Measurements from ENCODE around the gene UBE2D2. TPM values are rescaled to one million over a fixed set of nuclear protein-coding genes. Genes with fewer than 3 reads are reported as not detected.

Gene UBE2D2
- total and polyA plus RNA-seq, 2 of the 13 experiments (the other 11 are each of a cell fraction or from before 2014, with no cell fraction given), result 79.1 to 109 TPM

GRCh38 chr5:139560752-139561654, at the start of gene UBE2D2 (continued):
- TF ChIP-seq ZNF326 (CRISPR knock-in tag; IDR thresholded peaks at IDR 0.05; ENCODE audit: borderline replicate concordance) (no peak), FIP1L1 (IDR thresholded peaks at IDR 0.05; ENCODE audit: borderline replicate concordance, insufficient read depth, low read depth, low read length) (0 out of 2 replicates have a peak, but pooled peaks have one; percentile 48), SIN3A (IDR thresholded peaks at IDR 0.05; ENCODE audit: borderline replicate concordance, low read depth, low read length) (no peak; the same call in 1 of the 2 replicates), ZNF772 (CRISPR knock-in tag; IDR thresholded peaks at IDR 0.05) (peak; percentile 78), ATF1 (CRISPR knock-in tag; IDR thresholded peaks at IDR 0.05) (no peak), ZHX2 (IDR thresholded peaks at IDR 0.05; ENCODE audit: low read depth) (peak; percentile 44; the same call in 1 of the 2 replicates), ZHX2 (CRISPR knock-in tag; IDR thresholded peaks at IDR 0.05; ENCODE audit: borderline replicate concordance) (no peak), ZNF224 (CRISPR knock-in tag; IDR thresholded peaks at IDR 0.05) (no peak), ZNF496 (CRISPR knock-in tag; IDR thresholded peaks at IDR 0.05; ENCODE audit: insufficient replicate concordance) (no peak), ZNF644 (CRISPR knock-in tag; IDR thresholded peaks at IDR 0.05; ENCODE audit: low read depth) (no peak), DNMT3B (CRISPR knock-in tag; conservative IDR thresholded peaks at IDR 0.05) (no peak; the same call in 1 of the 2 replicates), ZNF441 (CRISPR knock-in tag; IDR thresholded peaks at IDR 0.05; ENCODE audit: borderline replicate concordance) (no peak), ZIK1 (CRISPR knock-in tag; IDR thresholded peaks at IDR 0.05; ENCODE audit: borderline replicate concordance, low read depth) (no peak), CREBL2 (CRISPR knock-in tag; IDR thresholded peaks at IDR 0.05; ENCODE audit: borderline replicate concordance) (no peak; the same call in 1 of the 2 replicates), ZNF788 (CRISPR knock-in tag; IDR thresholded peaks at IDR 0.05; ENCODE audit: borderline replicate concordance) (peak; percentile 88), TMF1 (CRISPR knock-in tag; IDR thresholded peaks at IDR 0.05; ENCODE audit: low read depth) (peak; percentile 51; the same call in 1 of the 2 replicates), ZNF691 (CRISPR knock-in tag; IDR thresholded peaks at IDR 0.05; ENCODE audit: borderline replicate concordance, low read depth) (no peak), DDIT3 (CRISPR knock-in tag; IDR thresholded peaks at IDR 0.05) (no peak), ZMAT3 (CRISPR knock-in tag; conservative IDR thresholded peaks at IDR 0.05) (peak; percentile 53), IKZF1 (IDR thresholded peaks at IDR 0.05) (no peak)
